Panc1 (cell line): ENCODE data around the gene ADGRE1.

Experiments
- CTCF ChIP-seq: fragments of 450-650 bp; IDR thresholded peaks from 2 replicates; pipeline ENCODE4 v1.5.1; 2017; ENCODE audit warnings: mild to moderate bottlenecking
- POLR2AphosphoS5 ChIP-seq: IDR thresholded peaks from 2 replicates; pipeline ENCODE4 v1.6.1; 2012; ENCODE audit warnings: mild to moderate bottlenecking, low read depth, low read length, moderate library complexity
- TCF7L2 ChIP-seq: IDR thresholded peaks from 2 replicates; pipeline ENCODE4 v1.6.1; 2011; ENCODE audit warnings: mild to moderate bottlenecking, low read depth, low read length, inconsistent platforms
- TF ChIP-seq, protein P1 (sequence below), 2 experiments: IDR thresholded peaks; 2 replicates each; pipeline ENCODE4 v1.6.1; 2011 to 2012; ENCODE audit warnings: low read depth in 2 of 2, control low read depth in 1 of 2, low read length in 1 of 2, mild to moderate bottlenecking in 1 of 2, moderate library complexity in 1 of 2; ENCODE audit not compliant: insufficient read depth in 1 of 2

DNA sequence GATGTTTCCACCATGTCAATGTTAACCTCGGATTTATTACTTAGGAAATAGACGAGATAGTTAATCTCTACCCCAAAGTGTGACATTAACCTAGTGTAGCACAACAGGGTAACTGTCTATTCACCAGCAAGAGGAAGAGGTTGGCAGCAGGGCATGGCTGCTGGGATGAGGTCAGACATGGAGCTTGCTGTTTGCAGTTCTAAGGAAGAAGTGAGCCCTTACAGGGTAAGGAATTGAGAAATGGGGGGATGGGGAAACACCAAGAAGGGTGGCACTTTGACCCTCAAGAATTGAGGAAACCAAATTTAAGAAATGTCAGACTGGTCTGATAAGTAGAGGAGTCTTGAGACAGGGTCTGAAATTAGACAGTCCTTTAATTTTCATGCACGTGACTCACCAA, 71.4 kb downstream of the ADGRE1 start:
- no peak for TF ChIP-seq CTCF
- no peak for TF ChIP-seq POLR2AphosphoS5
- TF ChIP-seq TCF7L2: no peak
- TF ChIP-seq, protein P1, sequence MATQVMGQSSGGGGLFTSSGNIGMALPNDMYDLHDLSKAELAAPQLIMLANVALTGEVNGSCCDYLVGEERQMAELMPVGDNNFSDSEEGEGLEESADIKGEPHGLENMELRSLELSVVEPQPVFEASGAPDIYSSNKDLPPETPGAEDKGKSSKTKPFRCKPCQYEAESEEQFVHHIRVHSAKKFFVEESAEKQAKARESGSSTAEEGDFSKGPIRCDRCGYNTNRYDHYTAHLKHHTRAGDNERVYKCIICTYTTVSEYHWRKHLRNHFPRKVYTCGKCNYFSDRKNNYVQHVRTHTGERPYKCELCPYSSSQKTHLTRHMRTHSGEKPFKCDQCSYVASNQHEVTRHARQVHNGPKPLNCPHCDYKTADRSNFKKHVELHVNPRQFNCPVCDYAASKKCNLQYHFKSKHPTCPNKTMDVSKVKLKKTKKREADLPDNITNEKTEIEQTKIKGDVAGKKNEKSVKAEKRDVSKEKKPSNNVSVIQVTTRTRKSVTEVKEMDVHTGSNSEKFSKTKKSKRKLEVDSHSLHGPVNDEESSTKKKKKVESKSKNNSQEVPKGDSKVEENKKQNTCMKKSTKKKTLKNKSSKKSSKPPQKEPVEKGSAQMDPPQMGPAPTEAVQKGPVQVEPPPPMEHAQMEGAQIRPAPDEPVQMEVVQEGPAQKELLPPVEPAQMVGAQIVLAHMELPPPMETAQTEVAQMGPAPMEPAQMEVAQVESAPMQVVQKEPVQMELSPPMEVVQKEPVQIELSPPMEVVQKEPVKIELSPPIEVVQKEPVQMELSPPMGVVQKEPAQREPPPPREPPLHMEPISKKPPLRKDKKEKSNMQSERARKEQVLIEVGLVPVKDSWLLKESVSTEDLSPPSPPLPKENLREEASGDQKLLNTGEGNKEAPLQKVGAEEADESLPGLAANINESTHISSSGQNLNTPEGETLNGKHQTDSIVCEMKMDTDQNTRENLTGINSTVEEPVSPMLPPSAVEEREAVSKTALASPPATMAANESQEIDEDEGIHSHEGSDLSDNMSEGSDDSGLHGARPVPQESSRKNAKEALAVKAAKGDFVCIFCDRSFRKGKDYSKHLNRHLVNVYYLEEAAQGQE (IDR thresholded peaks at IDR 0.05; ENCODE audit: insufficient read depth in 1 of 2, low read depth in 2 of 2, low read length in 1 of 2): no peak
